GM19025 (cell line): Measurements from ENCODE around the gene PLK5.

Source experiments
- ATAC-seq: cut with Tn5 transposase; IDR thresholded peaks from one replicate; pipeline ENCODE4 v1.9.1; 2021; ENCODE audit warnings: mild to moderate bottlenecking, low read depth, moderate library complexity; ENCODE audit not compliant: unreplicated experiment

The PLK5 gene

DNA sequence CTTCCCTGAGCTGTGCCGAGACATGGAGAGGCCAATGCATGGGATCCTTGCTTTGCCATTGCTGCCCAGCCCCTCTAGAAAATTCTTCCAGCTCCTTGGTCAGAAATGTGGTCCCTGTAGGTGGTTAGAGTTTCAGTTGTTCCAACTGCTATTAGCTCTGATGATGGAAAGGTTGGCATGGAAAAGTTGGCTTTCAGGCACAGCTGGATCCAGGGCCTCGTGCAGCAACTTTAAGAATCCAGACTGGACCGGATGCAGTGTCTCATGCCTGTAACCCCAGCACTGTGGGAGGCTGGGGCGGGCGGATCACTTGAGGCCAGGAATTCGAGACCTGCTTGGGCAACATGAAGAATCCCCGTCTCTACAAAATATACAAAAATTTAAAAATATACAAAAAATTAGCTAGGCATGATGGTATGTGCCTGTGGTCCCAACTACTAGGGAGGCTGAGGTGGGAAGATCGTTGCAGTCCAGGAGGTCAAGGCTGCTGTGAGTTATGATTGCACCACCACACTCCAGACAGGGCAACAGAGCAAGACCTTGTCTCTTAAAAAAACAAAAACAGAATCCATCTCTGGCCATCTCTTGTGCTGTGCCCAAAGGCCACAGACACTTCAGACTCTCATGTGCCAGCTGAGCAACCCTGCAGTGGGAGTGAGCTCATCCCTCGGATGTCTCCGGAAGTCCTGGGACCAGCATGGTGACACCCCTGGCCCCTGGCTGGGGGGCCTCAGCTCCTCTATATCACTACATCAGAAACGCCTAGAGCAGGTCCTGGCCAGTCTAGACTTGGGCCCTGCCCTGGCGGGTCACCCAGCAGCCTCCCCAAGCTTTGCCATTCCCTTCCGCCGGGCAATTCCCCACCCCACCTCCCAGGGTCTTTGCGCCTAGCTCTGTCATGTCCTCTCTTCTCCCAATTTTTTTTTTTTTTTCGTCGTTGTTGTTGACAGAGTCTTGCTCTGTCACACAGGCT is 27.5 kb downstream of the PLK5 start:
- no peak for ATAC-seq

DNA sequence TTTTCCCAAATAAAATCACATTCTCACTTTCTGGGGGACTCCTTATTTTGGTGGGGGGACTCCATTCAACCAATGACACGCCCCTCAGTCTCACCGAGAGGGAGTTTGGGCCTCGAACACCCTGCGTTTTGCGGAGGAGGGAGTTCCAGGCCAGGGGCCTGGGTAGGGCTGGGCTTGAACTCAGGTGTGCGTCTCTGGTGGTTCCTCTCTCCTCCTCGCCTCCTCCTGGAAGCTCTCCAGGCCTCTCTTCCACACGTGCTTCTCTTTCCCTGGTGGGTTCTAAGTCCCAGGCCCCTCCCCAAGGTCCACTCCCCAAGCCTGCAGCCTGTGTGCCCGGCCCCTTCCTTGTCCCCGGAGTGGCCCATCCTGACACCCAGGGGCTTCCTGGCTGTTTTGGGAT is 29.5 kb downstream of the PLK5 start:
- ATAC-seq = no peak

DNA sequence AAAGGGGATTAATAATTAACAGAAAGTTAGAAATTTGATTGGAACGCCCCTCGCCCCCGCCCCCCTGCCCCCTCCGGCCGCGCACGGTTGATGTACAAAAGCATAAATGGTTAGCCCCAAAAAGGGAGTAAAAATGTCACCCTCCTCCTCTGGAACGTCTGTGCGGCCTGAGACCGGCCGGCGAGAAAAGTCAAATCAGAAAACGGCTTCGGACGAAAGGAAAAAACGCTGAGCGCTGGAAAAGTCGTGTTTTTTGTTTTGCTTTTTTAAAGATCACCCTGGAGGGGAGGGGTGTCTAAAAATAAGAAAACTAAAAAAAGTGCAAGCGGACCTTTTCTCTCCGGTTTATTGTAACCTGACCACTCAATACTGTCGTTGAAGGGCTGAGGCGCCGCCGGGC is 31.1 kb downstream of the PLK5 start:
- ATAC-seq = no peak

DNA sequence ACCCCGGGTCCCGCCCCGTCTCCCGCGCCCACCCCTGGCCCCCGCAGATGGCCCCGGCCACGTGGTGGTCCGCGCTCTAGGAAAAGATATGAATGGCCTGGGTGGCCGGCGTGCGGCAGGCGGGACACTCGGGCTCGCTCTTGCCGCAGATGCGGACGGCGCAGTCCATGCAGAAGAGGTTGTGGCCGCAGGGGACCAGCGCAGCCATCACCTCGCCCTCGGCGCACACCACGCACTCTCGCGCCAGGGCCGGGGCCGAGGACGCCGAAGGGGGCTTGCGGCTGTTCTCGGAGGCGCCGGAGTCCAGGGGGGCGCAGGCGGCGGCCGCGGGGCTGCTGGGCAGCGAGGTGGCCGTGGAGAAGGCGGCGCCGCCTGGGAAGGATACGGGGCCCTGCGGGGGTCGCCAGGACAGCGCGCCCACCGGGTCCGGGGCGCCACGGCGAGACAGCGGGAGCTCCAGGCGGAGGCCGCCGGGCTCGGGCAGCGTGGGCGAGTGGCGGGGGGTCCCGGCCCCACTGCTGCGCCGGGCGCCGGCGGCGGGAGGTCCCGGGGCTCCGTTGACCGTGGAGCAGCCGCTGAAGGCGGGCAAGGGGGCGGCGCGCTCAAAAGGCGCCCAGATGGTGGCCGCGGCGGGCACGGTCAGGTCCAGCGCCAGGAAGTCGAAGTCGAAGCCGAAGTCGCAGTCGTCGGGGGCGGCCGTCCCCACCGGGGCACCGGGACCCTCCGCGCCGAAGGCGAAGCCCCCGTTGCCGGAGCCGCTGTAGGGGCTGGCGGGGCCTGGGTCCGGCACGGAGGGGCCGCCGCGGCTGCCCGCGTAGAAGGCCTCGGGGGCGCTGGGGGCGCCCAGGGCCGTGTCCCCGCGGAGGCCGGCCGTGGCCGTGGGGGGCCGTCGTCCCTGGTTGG is 31.9 kb downstream of the PLK5 start:
- ATAC-seq = no peak

DNA sequence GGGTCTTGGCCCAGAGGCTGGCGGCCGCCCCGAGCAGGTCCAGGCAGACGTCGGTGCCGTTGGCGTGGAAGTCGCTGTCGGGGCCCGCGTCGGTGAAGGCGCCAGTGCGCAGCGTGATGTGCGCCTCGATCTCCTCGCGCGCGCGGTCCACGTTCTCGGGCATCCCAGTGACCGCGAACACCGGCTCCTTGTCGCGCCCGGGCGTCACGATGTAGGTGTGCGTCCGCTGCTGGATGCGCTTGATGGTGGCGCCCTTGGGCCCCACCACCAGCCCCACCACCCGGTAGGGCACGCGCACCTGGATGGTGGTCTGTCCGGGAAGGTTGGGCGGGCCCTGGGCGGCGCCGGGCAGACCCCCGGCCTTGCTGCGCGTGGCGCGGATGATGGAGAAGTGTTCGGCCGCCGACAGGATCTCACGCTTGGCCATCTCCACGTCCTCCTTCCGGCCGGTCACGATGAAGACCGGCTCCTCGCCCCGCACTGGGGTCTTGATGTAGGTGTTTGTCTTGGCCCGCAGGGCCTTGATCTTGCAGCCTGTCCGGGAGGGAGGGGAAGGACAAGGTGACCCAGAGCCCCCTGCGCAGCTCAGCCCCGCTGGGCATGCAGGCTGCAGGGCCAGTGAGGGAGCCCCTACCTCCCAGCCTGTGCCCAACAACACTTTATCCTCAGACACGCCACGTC is 32.7 kb downstream of the PLK5 start:
- no peak for ATAC-seq

DNA sequence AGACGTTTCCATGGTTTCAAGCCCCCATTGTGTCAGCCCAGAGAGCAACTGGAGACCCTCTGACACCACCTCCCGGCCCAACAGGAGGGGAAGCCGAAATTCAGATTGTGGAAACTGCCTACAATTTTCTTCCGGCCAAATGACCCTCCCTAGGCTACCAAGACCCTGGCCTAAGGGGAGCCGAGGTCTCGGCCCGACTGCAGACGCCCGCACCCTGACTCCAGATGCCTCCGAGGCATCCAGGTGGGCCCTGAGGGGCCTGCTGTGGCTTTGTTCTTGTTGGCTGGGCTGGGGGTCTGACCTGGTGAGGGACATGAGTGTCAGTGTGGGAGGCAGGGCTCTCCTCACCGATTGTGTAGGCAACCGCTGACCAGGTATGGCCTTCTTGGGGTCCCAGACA is 34.7 kb downstream of the PLK5 start:
- ATAC-seq = no peak

DNA sequence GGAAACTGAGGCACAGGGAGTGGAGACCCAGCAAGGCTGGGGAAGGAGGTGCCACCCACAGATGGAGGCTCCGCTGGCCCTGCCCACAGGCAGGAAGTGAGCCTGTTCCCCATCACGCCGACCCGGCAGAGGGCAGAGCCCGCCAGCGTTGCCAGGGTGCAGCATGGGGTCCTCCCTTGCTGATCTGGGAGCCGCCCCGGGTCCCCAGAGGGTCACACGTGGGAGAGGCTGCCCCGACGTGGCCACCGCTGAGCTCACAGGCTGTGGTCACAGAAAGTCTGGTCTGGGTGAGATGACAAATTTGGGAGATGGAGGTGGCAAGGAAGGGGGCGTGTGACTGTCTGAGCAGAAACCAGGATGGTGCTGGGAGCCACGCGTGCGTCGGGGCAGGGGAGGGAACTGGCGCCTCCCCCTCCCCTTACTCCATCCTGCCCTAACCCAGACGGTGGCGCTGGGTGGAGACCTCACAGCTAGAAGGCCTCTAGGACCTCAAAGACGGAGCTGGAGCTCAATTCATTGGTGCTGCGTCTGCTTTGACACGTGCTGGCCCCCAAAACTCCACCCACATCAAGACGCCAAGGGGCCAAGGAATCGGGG is 36.5 kb downstream of the PLK5 start:
- no peak for ATAC-seq

DNA sequence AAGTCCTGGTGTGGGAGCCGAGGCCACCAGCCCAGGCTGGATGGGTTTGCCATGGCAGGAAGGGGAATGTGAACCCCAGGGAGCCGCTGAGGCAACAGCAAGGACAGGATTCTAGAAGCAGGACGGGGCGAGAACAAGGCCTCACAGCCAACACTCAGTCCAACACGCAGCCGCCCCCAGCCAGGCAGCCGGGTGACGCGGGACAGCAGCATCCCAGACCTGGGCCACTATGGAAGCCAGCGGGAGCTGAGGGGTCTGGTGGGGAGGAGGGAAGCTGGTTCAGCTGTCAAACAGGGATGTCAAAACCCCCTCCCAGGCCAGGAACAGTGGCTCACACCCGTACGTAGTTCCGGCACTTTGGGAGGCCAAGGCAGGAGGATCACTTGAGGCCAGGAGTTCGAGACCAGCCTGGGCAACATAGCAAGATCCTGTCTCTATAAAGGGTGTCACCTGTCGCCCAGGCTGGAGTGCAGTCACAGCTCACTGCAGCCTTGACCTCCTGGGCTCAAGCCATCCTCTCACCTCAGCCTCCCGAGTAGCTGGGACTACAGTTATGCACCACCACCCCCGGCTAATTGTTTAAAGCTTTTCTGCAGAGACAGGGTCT is 37.5 kb downstream of the PLK5 start:
- ATAC-seq = no peak

DNA sequence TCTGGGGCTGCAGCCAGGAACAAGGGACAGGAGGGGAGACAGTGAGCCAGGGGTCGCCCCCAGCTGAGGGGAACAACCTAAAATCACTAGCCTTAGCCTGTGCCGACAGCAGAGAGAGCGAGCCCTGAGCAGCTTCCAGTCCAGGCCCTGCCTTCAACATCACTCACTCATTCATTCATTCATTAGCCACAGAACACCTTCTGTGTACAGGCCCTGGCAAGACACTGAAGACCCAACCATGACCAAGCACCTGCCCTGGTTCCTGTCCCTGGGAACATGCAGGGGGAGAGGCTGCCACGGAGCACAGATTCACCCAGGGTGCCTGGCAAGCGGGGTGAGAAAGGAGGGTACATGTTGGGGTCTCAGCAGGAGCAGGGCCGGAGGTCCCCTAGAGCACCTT is 39.4 kb downstream of the PLK5 start:
- ATAC-seq = no peak

DNA sequence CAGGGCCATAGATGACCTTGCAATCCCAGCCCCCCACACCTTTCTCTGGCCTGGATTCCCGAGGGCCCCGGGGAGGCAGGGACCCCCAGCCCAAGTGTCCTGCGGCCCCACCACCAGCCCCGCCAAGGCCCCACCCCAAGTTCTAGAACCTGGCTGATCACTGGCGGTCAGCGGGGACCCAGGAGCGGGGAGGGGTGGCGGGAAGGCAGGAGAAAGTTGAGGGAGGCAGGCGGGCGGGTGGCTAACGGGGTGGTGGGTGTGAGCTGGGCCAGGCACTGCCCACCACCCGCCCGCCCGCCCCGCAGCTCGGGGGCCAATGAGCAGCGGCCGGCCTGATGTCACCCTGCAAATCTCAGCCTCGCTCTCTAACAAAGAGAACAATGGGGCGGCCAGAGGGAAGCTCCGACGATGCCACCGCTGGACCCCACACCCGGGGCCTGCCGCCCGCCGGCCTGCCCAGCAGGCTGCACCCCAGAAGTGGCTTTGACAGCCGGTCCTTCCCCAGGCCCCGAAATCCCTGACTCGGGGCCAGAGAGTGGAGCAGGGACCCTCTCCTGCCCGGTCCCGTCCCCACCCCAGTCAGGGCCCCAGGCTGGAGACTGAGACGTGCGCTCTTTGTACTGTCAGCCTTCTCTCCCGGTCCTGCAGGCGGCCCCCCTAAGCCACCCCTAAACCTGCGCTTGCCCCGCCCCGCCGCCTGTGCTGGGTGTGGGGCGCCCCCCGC is 42.7 kb downstream of the PLK5 start:
- ATAC-seq = no peak

DNA sequence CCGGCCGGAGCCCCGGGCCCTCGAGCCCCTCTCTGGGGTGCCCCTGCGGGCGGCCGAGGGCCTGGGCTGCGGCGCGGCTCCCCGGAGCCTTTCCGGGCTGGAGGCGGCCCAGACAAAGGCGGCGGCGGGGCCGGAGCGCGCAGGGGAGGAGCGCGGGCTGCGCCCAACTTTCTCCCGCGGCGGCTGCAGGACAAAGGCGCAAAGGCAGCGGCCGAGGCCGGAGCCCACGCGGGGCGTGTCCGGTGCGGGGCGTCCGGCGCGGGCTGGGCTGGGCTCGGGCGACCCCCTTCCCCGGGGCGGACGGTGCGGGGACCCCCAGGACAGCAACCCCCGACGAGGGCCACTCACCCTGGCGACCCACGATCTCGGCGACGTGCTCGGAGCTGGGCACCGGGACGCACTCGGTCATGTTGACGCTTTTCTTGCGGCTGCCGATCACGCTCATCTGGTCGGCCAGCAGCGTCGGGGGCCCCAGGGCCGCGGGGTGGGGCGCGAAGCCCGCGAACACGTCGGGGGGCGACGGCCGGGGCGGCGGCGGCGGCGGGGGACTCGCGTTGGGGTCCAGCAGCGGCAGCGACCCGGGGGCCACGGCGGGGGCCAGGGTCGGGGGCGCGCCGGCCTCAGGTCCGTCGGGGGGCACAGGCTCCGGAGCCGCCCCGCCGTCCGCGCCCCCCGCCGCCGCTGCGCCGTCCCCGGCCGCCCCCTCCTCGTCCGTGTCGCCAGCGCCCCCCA is 43.4 kb downstream of the PLK5 start:
- no peak for ATAC-seq

DNA sequence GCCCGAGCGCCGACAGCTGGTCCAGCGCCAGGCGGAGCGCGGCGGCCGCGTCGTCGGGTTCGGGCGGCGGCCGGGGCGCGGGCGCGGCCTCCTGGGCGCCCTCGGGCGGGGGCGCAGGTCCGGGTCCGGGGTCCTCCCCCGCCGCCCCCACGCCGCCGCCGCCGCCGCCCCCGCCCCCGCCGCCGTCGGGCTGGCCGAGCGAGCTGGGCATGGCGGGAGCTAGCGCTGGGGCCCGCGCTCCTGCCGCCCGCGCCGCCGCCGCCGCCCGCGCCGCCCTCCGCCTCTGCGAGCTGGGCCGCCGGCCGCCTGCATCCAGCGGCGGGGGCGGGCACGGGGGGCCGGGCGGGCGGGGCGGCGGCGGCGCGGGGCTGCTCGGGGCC is 44.0 kb downstream of the PLK5 start:
- ATAC-seq = peak; percentile 7

DNA sequence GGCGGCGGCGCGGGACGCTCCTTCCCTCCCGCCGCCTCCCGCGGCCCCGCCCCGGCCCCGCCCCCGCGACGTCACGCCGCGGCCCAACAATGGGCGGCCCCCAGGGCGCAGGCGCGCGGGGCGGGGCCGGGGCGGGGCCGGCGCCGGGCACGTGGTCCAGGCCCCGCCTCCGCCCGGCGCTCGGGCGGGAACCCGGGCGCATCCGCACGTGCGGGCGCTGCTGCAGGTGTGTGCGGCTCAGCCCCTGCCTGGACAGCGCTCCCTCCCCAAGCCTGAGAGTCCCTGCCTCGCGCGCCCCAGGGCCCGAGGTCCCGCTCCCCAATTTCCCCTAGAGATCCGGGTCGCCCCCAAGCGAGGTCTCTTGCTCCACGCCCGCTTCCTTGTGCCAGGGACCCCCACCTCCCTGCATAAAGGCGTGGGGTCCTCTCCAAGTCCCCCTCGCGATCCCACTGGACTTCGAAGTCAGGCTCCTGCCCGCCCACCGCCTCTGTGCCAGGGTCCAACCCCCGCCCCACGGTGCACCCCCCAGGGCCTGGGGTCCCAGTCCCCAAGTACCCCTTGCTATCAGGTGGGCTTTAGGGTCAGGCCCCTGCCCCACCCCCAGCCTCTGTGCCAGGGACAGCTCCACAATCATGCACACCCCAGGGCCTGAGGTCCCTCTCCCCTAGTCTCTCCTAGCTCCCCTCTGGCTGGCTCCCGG is 44.6 kb downstream of the PLK5 start, which contains the start of gene MEX3D:
MEX3D (minus strand) TSS at position 6 of the 700 bp plus-strand sequence. CDS start 267 bp downstream, outside the sequence.
- peak; percentile 68 for ATAC-seq

DNA sequence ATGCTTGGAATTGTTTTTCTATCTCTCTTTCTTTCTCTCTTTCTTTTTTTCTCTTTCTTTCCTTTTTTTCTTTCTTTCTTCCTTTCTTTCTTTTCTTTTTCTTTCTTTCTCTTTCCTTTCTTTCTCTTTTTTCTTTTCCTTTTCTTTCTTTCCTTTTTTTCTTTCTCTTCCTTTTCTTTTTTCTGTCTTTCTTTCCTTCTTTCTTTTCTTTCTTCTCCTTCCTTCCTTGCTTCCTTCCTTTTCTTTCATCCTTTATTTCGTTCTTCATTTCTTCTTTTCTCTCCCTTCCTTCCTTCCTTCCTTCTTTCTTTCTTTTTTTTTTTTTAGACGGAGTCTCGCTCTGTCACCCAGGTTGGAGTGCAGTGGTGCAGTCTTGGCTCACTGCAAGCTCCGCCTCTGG is 46.1 kb downstream of the PLK5 start:
- no peak for ATAC-seq

DNA sequence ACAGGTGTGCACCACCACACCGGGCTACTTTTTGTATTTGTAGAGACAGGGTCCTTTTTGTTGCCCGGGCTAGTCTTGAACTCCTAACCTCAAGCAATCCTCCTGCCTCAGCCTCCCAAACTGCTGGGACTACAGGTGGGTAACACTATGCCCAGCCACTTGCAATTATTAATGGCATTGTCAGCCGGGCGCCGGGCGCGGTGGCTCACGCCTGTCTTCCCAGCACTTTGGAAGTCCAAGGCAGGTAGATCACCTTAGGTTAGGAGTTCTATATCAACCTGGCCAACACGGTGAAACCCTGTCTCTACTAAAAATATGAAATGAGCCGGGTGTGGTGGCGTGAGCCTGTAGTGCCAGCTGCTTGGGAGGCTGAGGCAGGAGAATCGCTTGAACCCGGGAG is 47.0 kb downstream of the PLK5 start:
- no peak for ATAC-seq

DNA sequence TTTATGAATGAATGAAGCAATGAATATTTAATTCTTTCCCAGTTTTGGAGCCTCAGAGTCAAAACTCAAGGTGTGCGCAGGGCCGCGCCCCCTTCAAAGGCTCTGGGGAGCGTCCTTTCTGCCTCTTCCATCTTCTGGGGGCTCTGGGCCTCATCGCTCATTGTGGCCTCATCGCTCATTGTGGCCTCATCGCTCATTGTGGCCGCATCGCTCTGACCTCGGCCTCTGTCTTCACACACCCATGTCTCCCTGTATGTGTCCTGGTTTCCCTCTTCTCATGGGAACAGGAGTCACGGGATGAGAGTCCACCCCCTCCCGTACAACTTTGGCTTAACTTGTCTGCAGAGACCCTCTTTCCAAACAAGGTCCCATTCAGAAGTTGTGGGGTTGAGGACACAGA is 47.5 kb downstream of the PLK5 start:
- no peak for ATAC-seq

DNA sequence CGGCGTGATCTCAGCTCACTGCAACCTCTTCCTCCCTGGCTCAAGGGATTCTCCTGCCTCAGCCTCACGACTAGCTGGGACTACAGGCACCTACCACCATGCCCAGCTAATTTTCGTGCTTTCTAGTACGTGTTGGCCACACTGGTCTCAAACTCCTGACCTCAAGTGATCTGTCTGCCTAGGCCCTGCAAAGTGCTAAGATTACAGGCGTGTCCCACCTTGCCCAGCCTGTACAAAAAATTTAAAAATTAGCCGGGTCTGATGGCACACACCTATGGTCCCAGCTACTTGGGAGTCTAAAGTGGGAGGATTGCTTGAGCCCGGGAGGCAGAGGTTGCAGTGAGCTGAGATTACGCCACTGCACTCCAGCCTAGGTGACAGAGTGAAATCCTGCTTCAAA is 48.9 kb downstream of the PLK5 start:
- ATAC-seq = no peak
